Measurements from ENCODE around the gene RCN2. TPM values are rescaled to one million over a fixed set of nuclear protein-coding genes. Genes with fewer than 3 reads are reported as not detected.

RCN2 gene
- total and polyA plus RNA-seq, 2 of the 13 experiments (the other 11 are each of a cell fraction or from before 2014, with no cell fraction given), result 84.4 to 89.0 TPM

DNA sequence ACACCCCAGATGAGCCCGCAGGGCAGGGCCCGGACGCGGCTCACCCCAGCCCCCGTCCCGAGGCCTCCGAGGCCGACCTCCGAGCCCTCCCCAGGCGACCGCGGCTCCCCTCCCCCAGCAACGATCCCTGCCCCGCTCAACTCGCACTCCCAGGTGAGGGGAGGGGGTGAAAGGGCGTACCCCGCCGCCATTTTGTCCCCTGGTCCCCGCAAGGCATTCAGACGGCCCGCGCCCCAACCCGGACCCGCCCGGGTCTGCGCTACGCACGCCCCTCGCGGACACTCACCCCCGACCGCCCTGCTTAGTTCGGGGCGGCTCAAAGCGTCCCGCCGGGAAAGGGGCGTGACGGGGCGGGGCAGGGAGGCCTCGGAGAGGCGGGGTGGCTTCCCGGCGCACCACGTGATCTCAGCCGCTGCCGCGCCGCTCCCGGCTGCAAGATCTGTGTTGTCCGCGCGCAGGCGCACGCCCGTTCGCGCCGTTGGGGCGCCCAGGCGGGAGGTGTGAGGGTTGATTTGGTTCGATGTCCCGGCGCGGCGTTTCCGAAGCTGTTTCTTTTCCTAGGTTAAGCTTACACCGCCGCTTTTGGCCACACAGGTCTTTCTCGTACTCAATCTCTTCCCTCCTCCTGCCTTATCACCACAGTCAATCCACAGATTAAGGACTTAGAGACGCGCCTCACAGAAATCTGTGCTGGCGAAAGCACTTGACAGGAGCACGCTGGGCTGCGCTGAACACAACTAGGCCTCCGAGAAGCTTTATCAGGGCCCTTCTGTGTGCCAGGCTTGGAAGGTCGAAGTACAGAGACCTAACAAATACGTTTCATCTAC lies 26.3 kb upstream of the RCN2 start, which contains the start of gene SCAPER (continued):
- TF ChIP-seq, protein P1, sequence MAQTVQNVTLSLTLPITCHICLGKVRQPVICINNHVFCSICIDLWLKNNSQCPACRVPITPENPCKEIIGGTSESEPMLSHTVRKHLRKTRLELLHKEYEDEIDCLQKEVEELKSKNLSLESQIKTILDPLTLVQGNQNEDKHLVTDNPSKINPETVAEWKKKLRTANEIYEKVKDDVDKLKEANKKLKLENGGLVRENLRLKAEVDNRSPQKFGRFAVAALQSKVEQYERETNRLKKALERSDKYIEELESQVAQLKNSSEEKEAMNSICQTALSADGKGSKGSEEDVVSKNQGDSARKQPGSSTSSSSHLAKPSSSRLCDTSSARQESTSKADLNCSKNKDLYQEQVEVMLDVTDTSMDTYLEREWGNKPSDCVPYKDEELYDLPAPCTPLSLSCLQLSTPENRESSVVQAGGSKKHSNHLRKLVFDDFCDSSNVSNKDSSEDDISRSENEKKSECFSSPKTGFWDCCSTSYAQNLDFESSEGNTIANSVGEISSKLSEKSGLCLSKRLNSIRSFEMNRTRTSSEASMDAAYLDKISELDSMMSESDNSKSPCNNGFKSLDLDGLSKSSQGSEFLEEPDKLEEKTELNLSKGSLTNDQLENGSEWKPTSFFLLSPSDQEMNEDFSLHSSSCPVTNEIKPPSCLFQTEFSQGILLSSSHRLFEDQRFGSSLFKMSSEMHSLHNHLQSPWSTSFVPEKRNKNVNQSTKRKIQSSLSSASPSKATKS (CRISPR knock-in tag; IDR thresholded peaks at IDR 0.05), result peak; percentile 92; the same call in 1 of the 2 replicates
- TF ChIP-seq, protein P2, sequence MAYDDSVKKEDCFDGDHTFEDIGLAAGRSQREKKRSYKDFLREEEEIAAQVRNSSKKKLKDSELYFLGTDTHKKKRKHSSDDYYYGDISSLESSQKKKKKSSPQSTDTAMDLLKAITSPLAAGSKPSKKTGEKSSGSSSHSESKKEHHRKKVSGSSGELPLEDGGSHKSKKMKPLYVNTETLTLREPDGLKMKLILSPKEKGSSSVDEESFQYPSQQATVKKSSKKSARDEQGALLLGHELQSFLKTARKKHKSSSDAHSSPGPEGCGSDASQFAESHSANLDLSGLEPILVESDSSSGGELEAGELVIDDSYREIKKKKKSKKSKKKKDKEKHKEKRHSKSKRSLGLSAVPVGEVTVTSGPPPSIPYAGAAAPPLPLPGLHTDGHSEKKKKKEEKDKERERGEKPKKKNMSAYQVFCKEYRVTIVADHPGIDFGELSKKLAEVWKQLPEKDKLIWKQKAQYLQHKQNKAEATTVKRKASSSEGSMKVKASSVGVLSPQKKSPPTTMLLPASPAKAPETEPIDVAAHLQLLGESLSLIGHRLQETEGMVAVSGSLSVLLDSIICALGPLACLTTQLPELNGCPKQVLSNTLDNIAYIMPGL (CRISPR knock-in tag; IDR thresholded peaks at IDR 0.05; ENCODE audit: borderline replicate concordance in 1 of 2, low read depth in 1 of 2), result peak in 1 of 2 experiments; percentile 90
- TF ChIP-seq, protein P3, sequence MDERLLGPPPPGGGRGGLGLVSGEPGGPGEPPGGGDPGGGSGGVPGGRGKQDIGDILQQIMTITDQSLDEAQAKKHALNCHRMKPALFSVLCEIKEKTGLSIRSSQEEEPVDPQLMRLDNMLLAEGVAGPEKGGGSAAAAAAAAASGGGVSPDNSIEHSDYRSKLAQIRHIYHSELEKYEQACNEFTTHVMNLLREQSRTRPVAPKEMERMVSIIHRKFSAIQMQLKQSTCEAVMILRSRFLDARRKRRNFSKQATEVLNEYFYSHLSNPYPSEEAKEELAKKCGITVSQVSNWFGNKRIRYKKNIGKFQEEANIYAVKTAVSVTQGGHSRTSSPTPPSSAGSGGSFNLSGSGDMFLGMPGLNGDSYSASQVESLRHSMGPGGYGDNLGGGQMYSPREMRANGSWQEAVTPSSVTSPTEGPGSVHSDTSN (CRISPR knock-in tag; IDR thresholded peaks at IDR 0.05), result no peak
- TF ChIP-seq ZFP41 (CRISPR knock-in tag; IDR thresholded peaks at IDR 0.05; ENCODE audit: borderline replicate concordance) (peak; percentile 94; the same call in 1 of the 2 replicates), TBP (CRISPR knock-in tag; IDR thresholded peaks at IDR 0.05) (no peak), ZNF225 (CRISPR knock-in tag; IDR thresholded peaks at IDR 0.05) (peak; percentile 77; the same call in 1 of the 2 replicates), SRY (CRISPR knock-in tag; IDR thresholded peaks at IDR 0.05) (peak; percentile 94), TEAD2 (CRISPR knock-in tag; IDR thresholded peaks at IDR 0.05) (0 out of 2 replicates have a peak, but pooled peaks have one; percentile 42), ZBTB20 (CRISPR knock-in tag; IDR thresholded peaks at IDR 0.05; ENCODE audit: borderline replicate concordance, low read depth) (peak; percentile 83; the same call in 1 of the 2 replicates), FLYWCH1 (CRISPR knock-in tag; IDR thresholded peaks at IDR 0.05) (0 out of 2 replicates have a peak, but pooled peaks have one; percentile 85), SPEN (CRISPR knock-in tag; IDR thresholded peaks at IDR 0.05; ENCODE audit: low read depth) (no peak), RXRB (CRISPR knock-in tag; IDR thresholded peaks at IDR 0.05; ENCODE audit: borderline replicate concordance) (peak; percentile 49; the same call in 1 of the 2 replicates), TBX3 (IDR thresholded peaks at IDR 0.05; ENCODE audit: borderline replicate concordance) (peak; percentile 53; the same call in 1 of the 2 replicates), HDAC1 (CRISPR knock-in tag; IDR thresholded peaks at IDR 0.05) (peak; percentile 85), ARHGAP35 (CRISPR knock-in tag; IDR thresholded peaks at IDR 0.05; ENCODE audit: borderline replicate concordance) (no peak)
- TF ChIP-seq, protein P4, sequence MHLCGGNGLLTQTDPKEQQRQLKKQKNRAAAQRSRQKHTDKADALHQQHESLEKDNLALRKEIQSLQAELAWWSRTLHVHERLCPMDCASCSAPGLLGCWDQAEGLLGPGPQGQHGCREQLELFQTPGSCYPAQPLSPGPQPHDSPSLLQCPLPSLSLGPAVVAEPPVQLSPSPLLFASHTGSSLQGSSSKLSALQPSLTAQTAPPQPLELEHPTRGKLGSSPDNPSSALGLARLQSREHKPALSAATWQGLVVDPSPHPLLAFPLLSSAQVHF (CRISPR knock-in tag; IDR thresholded peaks at IDR 0.05), result 0 out of 2 replicates have a peak, but pooled peaks have one; percentile 40
- TF ChIP-seq, protein P5, sequence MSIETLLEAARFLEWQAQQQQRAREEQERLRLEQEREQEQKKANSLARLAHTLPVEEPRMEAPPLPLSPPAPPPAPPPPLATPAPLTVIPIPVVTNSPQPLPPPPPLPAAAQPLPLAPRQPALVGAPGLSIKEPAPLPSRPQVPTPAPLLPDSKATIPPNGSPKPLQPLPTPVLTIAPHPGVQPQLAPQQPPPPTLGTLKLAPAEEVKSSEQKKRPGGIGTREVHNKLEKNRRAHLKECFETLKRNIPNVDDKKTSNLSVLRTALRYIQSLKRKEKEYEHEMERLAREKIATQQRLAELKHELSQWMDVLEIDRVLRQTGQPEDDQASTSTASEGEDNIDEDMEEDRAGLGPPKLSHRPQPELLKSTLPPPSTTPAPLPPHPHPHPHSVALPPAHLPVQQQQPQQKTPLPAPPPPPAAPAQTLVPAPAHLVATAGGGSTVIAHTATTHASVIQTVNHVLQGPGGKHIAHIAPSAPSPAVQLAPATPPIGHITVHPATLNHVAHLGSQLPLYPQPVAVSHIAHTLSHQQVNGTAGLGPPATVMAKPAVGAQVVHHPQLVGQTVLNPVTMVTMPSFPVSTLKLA (IDR thresholded peaks at IDR 0.05), result 0 out of 2 replicates have a peak, but pooled peaks have one; percentile 15
- TF ChIP-seq, protein P6, sequence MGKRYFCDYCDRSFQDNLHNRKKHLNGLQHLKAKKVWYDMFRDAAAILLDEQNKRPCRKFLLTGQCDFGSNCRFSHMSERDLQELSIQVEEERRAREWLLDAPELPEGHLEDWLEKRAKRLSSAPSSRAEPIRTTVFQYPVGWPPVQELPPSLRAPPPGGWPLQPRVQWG (CRISPR knock-in tag; IDR thresholded peaks at IDR 0.05; ENCODE audit: borderline replicate concordance, low read depth), result no peak
